Gastrocnemius medialis (tissue), 4 donors: ENCODE measurements around the gene C17orf67. TPM values are rescaled to one million over a fixed set of nuclear protein-coding genes. Genes with fewer than 3 reads are reported as not detected.

Experiments used
- ATAC-seq, 2 donors: fragments of 150-250 bp; one replicate each; pipeline ENCODE4 v1.9.1; 2016
- DNase-seq, 2 donors: peaks; one replicate each; pipeline ENCODE4 v3.0.0-alpha.2; 2019
- H3K27ac ChIP-seq, 4 donors: fragments of 200-600 bp; sonication (generic); 1 replicate in 1 of 4; 2 replicates in 3 of 4; pipeline ENCODE4 v1.5.1; 2016 to 2018; ENCODE audit warnings: mild to moderate bottlenecking in 2 of 4, moderate library complexity in 1 of 4
- H3K27me3 ChIP-seq, 3 donors: fragments of 200-600 bp; sonication (generic) in 2 of 3; 1 replicate in 1 of 3; 2 replicates in 2 of 3; pipeline versions ENCODE4 v1.5.1 to v1.6.0; 2016 to 2019; ENCODE audit warnings: mild to moderate bottlenecking in 1 of 3, moderate library complexity in 1 of 3
- H3K36me3 ChIP-seq, 2 donors: fragments of 200-600 bp; sonication (generic) in 1 of 2; one replicate each; pipeline ENCODE4 v1.5.1; 2017 to 2018
- H3K4me1 ChIP-seq, 2 donors: fragments of 200-600 bp; sonication (generic) in 1 of 2; one replicate each; pipeline ENCODE4 v1.5.1; 2016 to 2017; ENCODE audit warnings: mild to moderate bottlenecking in 2 of 2
- H3K4me3 ChIP-seq, 4 donors: fragments of 200-600 bp; sonication (generic) in 3 of 4; 1 replicate in 1 of 4; 2 replicates in 3 of 4; pipeline ENCODE4 v1.5.1; 2016 to 2019; ENCODE audit warnings: mild to moderate bottlenecking in 2 of 4
- H3K9me3 ChIP-seq, 3 donors: fragments of 200-600 bp; sonication (generic) in 2 of 3; 1 replicate in 1 of 3; 2 replicates in 2 of 3; pipeline ENCODE4 v1.5.1; 2016 to 2019
- CTCF ChIP-seq, 5 experiments: fragments of 450-650 bp in 3 of 5; fragments of 200-600 bp in 2 of 5; sonication (generic) in 2 of 5; IDR thresholded peaks in 4 of 5; conservative IDR thresholded peaks in 1 of 5; 1 replicate in 4 of 5; 2 replicates in 1 of 5; pipeline ENCODE4 v1.5.1; 2016 to 2019; ENCODE audit warnings: antibody characterized with exemption in 5 of 5, mild to moderate bottlenecking in 3 of 5, moderate library complexity in 3 of 5
- POLR2A ChIP-seq, 2 donors: fragments of 450-650 bp; IDR thresholded peaks; one replicate each; pipeline ENCODE4 v1.6.1; 2017; ENCODE audit warnings: antibody characterized with exemption in 2 of 2, mild to moderate bottlenecking in 2 of 2, moderate library complexity in 2 of 2
- in situ Hi-C, 4 donors: fragments of 200-750 bp; cut with MboI; loops; one replicate each; pipeline versions ENCODE4 v1.15.0 to v1.8.0; 2017; ENCODE audit warnings: low sequenced_read_pairs in 4 of 4
- intact Hi-C: fragments of 100-400 bp; cut with DNase I; formaldehyde crosslinking; loops from one replicate; pipeline ENCODE4 v1.15.1; 2023; ENCODE audit warnings: low total_unique reads
- total RNA-seq, 4 donors: library from RNA; depleted of rRNA; stranded (reverse); fragments of >200 nt; gene quantifications; one replicate each; pipeline versions ENCODE4 v1.1.0 to v1.2.3, GENCODE V29; 2016

C17orf67 gene
- total RNA-seq, 4 donors from 2014 or later: 0.16 TPM; not detected in 3

GRCh38 chr17:56826611-56827414 lies 6.9 kb downstream of the C17orf67 start:
- ATAC-seq: no peak
- Histone ChIP-seq H3K9me3 (no peaks in the 10 kb centered on the region), H3K4me1 (no peaks in the 10 kb centered on the region), H3K4me3 (no peak overlapping the region), H3K27me3 (no peaks in the 10 kb centered on the region), H3K27ac (no peak overlapping the region), H3K36me3 (no peaks in the 10 kb centered on the region)
- intact Hi-C loops (no loop called here), in situ Hi-C loops (no loop called here)
- no peak for DNase-seq
- no peak for TF ChIP-seq CTCF (IDR thresholded peaks at IDR 0.05 in 4 of 5, conservative IDR thresholded peaks at IDR 0.05 in 1 of 5)
- TF ChIP-seq POLR2A (IDR thresholded peaks at IDR 0.05): no peak

- H3K9me3 ChIP-seq: no peaks in the 10 kb centered on the region
- DNase-seq (no peak), ATAC-seq (no peak)
- H3K4me1 ChIP-seq: no peaks in the 10 kb centered on the region
- H3K36me3 ChIP-seq: no peaks in the 10 kb centered on the region
- no peak overlapping the region for H3K4me3 ChIP-seq
- in situ Hi-C loops: no loop called here
- H3K27ac ChIP-seq: no peak overlapping the region
- H3K27me3 ChIP-seq: no peaks in the 10 kb centered on the region
- no peak for TF ChIP-seq POLR2A (IDR thresholded peaks at IDR 0.05)
- no peak for TF ChIP-seq CTCF (IDR thresholded peaks at IDR 0.05 in 4 of 5, conservative IDR thresholded peaks at IDR 0.05 in 1 of 5)
- intact Hi-C loops: no loop called here
Observed at GRCh38 chr17:56824503-56824902, 9.2 kb downstream of the C17orf67 start.

GRCh38 chr17:56823848-56824247 lies 9.9 kb downstream of the C17orf67 start:
- intact Hi-C loops: no loop called here
- H3K36me3 ChIP-seq: no peaks in the 10 kb centered on the region
- in situ Hi-C loops: no loop called here
- no peaks in the 10 kb centered on the region for H3K27me3 ChIP-seq
- H3K27ac ChIP-seq: no peak overlapping the region
- TF ChIP-seq CTCF (IDR thresholded peaks at IDR 0.05 in 4 of 5, conservative IDR thresholded peaks at IDR 0.05 in 1 of 5): no peak
- TF ChIP-seq POLR2A (IDR thresholded peaks at IDR 0.05): no peak
- no peaks in the 10 kb centered on the region for H3K9me3 ChIP-seq
- no peaks in the 10 kb centered on the region for H3K4me1 ChIP-seq
- DNase-seq (no peak), ATAC-seq (no peak)
- no peak overlapping the region for H3K4me3 ChIP-seq

GRCh38 chr17:56822725-56823124 lies 11.0 kb downstream of the C17orf67 start:
- H3K27ac ChIP-seq: peak overlapping the region in 2 of 4 donors; percentile 45 to 65
- intact Hi-C loops: no loop called here
- H3K9me3 ChIP-seq: no peaks in the 10 kb centered on the region

More at GRCh38 chr17:56822725-56823124, 11.0 kb downstream of the C17orf67 start:
- Histone ChIP-seq H3K27me3 (no peaks in the 10 kb centered on the region), H3K4me1 (no peaks in the 10 kb centered on the region), H3K36me3 (no peaks in the 10 kb centered on the region), H3K4me3 (no peak overlapping the region)
- in situ Hi-C loops: no loop called here
- TF ChIP-seq CTCF (IDR thresholded peaks at IDR 0.05 in 4 of 5, conservative IDR thresholded peaks at IDR 0.05 in 1 of 5) (no peak), POLR2A (IDR thresholded peaks at IDR 0.05) (no peak)
- DNase-seq: no peak
- peak in 1 of 2 donors; percentile 35 for ATAC-seq
